GM19328 (cell line): Measurements from ENCODE around the gene E2F8.
A peak's percentile ranks its signal among the peaks of the same experiment; 100 is the strongest.

Source experiments
- ATAC-seq: cut with Tn5 transposase; IDR thresholded peaks from one replicate; pipeline ENCODE4 v1.9.1; 2021; ENCODE audit warnings: mild to moderate bottlenecking, moderate library complexity; ENCODE audit not compliant: unreplicated experiment

E2F8 gene

GRCh38 chr11:19252394-19253152 lies 11.8 kb upstream of the E2F8 start:
- no peak for ATAC-seq

GRCh38 chr11:19251577-19251976 lies 10.8 kb upstream of the E2F8 start:
- ATAC-seq = no peak

- no peak for ATAC-seq
Observed at GRCh38 chr11:19246816-19247215, 6.1 kb upstream of the E2F8 start.

GRCh38 chr11:19245351-19245750 lies 4.6 kb upstream of the E2F8 start:
- no peak for ATAC-seq

GRCh38 chr11:19244621-19245020 lies 3.9 kb upstream of the E2F8 start:
- ATAC-seq = no peak

- no peak for ATAC-seq
Observed at GRCh38 chr11:19244084-19244483, 3.3 kb upstream of the E2F8 start.

GRCh38 chr11:19243613-19244012 lies 2.9 kb upstream of the E2F8 start:
- no peak for ATAC-seq

GRCh38 chr11:19243143-19243542 lies 2.4 kb upstream of the E2F8 start:
- no peak for ATAC-seq

GRCh38 chr11:19242179-19242932 lies 1.6 kb upstream of the E2F8 start:
- ATAC-seq = no peak

- ATAC-seq = peak; percentile 29
Observed at GRCh38 chr11:19241260-19242178, 774 bp upstream of the E2F8 start.

GRCh38 chr11:19239039-19239438 lies 1.7 kb downstream of the E2F8 start:
- ATAC-seq = no peak

- no peak for ATAC-seq
Observed at GRCh38 chr11:19237813-19238212, 2.9 kb downstream of the E2F8 start.

- ATAC-seq = no peak
Observed at GRCh38 chr11:19237381-19237780, 3.4 kb downstream of the E2F8 start.

- no peak for ATAC-seq
Observed at GRCh38 chr11:19234231-19234817, 6.4 kb downstream of the E2F8 start.

- ATAC-seq = no peak
Observed at GRCh38 chr11:19232910-19233503, 7.7 kb downstream of the E2F8 start.

- ATAC-seq = no peak
Observed at GRCh38 chr11:19229671-19230070, 11.1 kb downstream of the E2F8 start.

- no peak for ATAC-seq
Observed at GRCh38 chr11:19228968-19229367, 11.8 kb downstream of the E2F8 start.

GRCh38 chr11:19226378-19227195 lies 14.2 kb downstream of the E2F8 start:
- ATAC-seq = no peak

GRCh38 chr11:19225581-19225980 lies 15.2 kb downstream of the E2F8 start:
- no peak for ATAC-seq

- ATAC-seq = no peak
Observed at GRCh38 chr11:19225123-19225522, 15.6 kb downstream of the E2F8 start.
